Measurements from ENCODE around the gene DNAJB2. TPM values are rescaled to one million over a fixed set of nuclear protein-coding genes. Genes with fewer than 3 reads are reported as not detected.
"Not testable (repeated sequence)": the region's sequence is repeated elsewhere in the genome, so short reads cannot be mapped to it uniquely, and the experiment has no call there.

DNAJB2 gene
- total RNA-seq, 2 experiments from 2014 or later: 49.9 to 58.7 TPM

GRCh38 chr2:219285373-219285735 is 6.2 kb downstream of the DNAJB2 start:
- no peak for TF ChIP-seq CTCF (conservative IDR thresholded peaks at IDR 0.05; ENCODE audit: low read length)
- TF ChIP-seq EZH2phosphoT487 (IDR thresholded peaks at IDR 0.05; ENCODE audit: borderline replicate concordance, low read depth, low read length): no peak
- no peaks in the 10 kb centered on the region for H3K9me2 ChIP-seq (ENCODE audit: insufficient read depth, low read length)
- H3K79me2 ChIP-seq (ENCODE audit: insufficient read depth, low read depth, low read length): peaks cover 7% of the 10 kb centered on the region; the same call in 1 of the 2 replicates
- no peak overlapping the region for H3K27ac ChIP-seq (ENCODE audit: low read depth, low read length, poor library complexity, severe bottlenecking)
- H3K4me2 ChIP-seq (ENCODE audit: low read length): no peak overlapping the region
- DNase-seq (ENCODE audit: low spot score): no peak
- H3K9me3 ChIP-seq (ENCODE audit: low read length): no peaks in the 10 kb centered on the region
- intact Hi-C loops (cut with micrococcal nuclease; ENCODE audit: unreplicated experiment): no loop called here
- CTCF ChIA-PET (ENCODE audit: unreplicated experiment): no interaction called here
- BruUV-seq (replicated peaks): no TSS peak
- POLR2A ChIA-PET: interaction anchor here (0.6 to 2.2 kb wide), 2 partner anchors 10 to 33 kb away, joined by 5 to 7 read pairs; no protein-coding TSS in a partner anchor
- H4K20me1 ChIP-seq (ENCODE audit: insufficient read depth, low read length): peaks cover 1% of the 10 kb centered on the region
- H3K36me3 ChIP-seq (ENCODE audit: insufficient read depth, low read length): peaks cover 53% of the 10 kb centered on the region
- H3K4me3 ChIP-seq (ENCODE audit: low read depth, low read length, poor library complexity, severe bottlenecking): no peak overlapping the region
- H2AFZ ChIP-seq (ENCODE audit: low read length): no peak overlapping the region
- peaks cover 11% of the 10 kb centered on the region for H3K4me1 ChIP-seq (ENCODE audit: insufficient read depth, low read length, poor library complexity, severe bottlenecking)

- intact Hi-C loops (cut with micrococcal nuclease; ENCODE audit: unreplicated experiment): no loop called here
- no peaks in the 10 kb centered on the region for H3K9me3 ChIP-seq (ENCODE audit: low read length)
- no peak overlapping the region for H3K4me2 ChIP-seq (ENCODE audit: low read length)
- BruUV-seq (replicated peaks): no TSS peak
- no peak overlapping the region for H2AFZ ChIP-seq (ENCODE audit: low read length)
- peaks cover under 1% of the 10 kb centered on the region; the same call in 1 of the 2 replicates for H3K79me2 ChIP-seq (ENCODE audit: insufficient read depth, low read depth, low read length)
- H3K4me3 ChIP-seq (ENCODE audit: low read depth, low read length, poor library complexity, severe bottlenecking): no peak overlapping the region
- H3K9me2 ChIP-seq (ENCODE audit: insufficient read depth, low read length): no peaks in the 10 kb centered on the region
- DNase-seq (ENCODE audit: low spot score): no peak
- CTCF ChIA-PET (ENCODE audit: unreplicated experiment): no interaction called here
- TF ChIP-seq EZH2phosphoT487 (IDR thresholded peaks at IDR 0.05; ENCODE audit: borderline replicate concordance, low read depth, low read length): no peak
- TF ChIP-seq CTCF (conservative IDR thresholded peaks at IDR 0.05; ENCODE audit: low read length): no peak
- H4K20me1 ChIP-seq (ENCODE audit: insufficient read depth, low read length): no peaks in the 10 kb centered on the region
- POLR2A ChIA-PET: interaction anchor here (0.6 to 2.2 kb wide), 2 partner anchors 9 to 33 kb away, joined by 5 to 7 read pairs; no protein-coding TSS in a partner anchor
- no peak overlapping the region for H3K27ac ChIP-seq (ENCODE audit: low read depth, low read length, poor library complexity, severe bottlenecking)
- peaks cover 5% of the 10 kb centered on the region for H3K4me1 ChIP-seq (ENCODE audit: insufficient read depth, low read length, poor library complexity, severe bottlenecking)
- H3K36me3 ChIP-seq (ENCODE audit: insufficient read depth, low read length): peaks cover 47% of the 10 kb centered on the region
These were observed 6.8 kb downstream of the DNAJB2 start for GRCh38 chr2:219285894-219286425.

GRCh38 chr2:219286436-219287115 is 7.4 kb downstream of the DNAJB2 start:
- CTCF ChIA-PET (ENCODE audit: unreplicated experiment): no interaction called here
- intact Hi-C loops (cut with micrococcal nuclease; ENCODE audit: unreplicated experiment): no loop called here
- Histone ChIP-seq H3K4me3 (ENCODE audit: low read depth, low read length, poor library complexity, severe bottlenecking) (no peak overlapping the region), H3K4me2 (ENCODE audit: low read length) (no peak overlapping the region), H3K79me2 (ENCODE audit: insufficient read depth, low read depth, low read length) (no peaks in the 10 kb centered on the region), H3K9me3 (ENCODE audit: low read length) (no peaks in the 10 kb centered on the region), H3K4me1 (ENCODE audit: insufficient read depth, low read length, poor library complexity, severe bottlenecking) (no peaks in the 10 kb centered on the region), H4K20me1 (ENCODE audit: insufficient read depth, low read length) (no peaks in the 10 kb centered on the region), H3K9me2 (ENCODE audit: insufficient read depth, low read length) (no peaks in the 10 kb centered on the region), H2AFZ (ENCODE audit: low read length) (no peak overlapping the region), H3K27ac (ENCODE audit: low read depth, low read length, poor library complexity, severe bottlenecking) (no peak overlapping the region), H3K36me3 (ENCODE audit: insufficient read depth, low read length) (peaks cover 41% of the 10 kb centered on the region)
- POLR2A ChIA-PET: no interaction called here
- TSS peak; percentile 91 for BruUV-seq (replicated peaks)
- TF ChIP-seq CTCF (conservative IDR thresholded peaks at IDR 0.05; ENCODE audit: low read length) (0 out of 2 replicates have a peak, but pooled peaks have one; percentile 29), EZH2phosphoT487 (IDR thresholded peaks at IDR 0.05; ENCODE audit: borderline replicate concordance, low read depth, low read length) (no peak)
- DNase-seq (ENCODE audit: low spot score): peak; percentile 19

GRCh38 chr2:219287116-219287440 is 7.9 kb downstream of the DNAJB2 start:
- H3K36me3 ChIP-seq (ENCODE audit: insufficient read depth, low read length): peaks cover 36% of the 10 kb centered on the region
- H2AFZ ChIP-seq (ENCODE audit: low read length); BruUV-seq (replicated peaks); intact Hi-C loops (cut with micrococcal nuclease; ENCODE audit: unreplicated experiment); H4K20me1 ChIP-seq (ENCODE audit: insufficient read depth, low read length); H3K4me1 ChIP-seq (ENCODE audit: insufficient read depth, low read length, poor library complexity, severe bottlenecking); DNase-seq (ENCODE audit: low spot score); H3K9me2 ChIP-seq (ENCODE audit: insufficient read depth, low read length); H3K79me2 ChIP-seq (ENCODE audit: insufficient read depth, low read depth, low read length); H3K4me2 ChIP-seq (ENCODE audit: low read length); H3K27ac ChIP-seq (ENCODE audit: low read depth, low read length, poor library complexity, severe bottlenecking); CTCF ChIA-PET (ENCODE audit: unreplicated experiment); H3K9me3 ChIP-seq (ENCODE audit: low read length); POLR2A ChIA-PET; H3K4me3 ChIP-seq (ENCODE audit: low read depth, low read length, poor library complexity, severe bottlenecking): not testable (repeated sequence)

Data from OCI-LY7 (cell line).